Vagina (tissue), 2 donors: ENCODE data around the gene TRIP10.

ENCODE experiments used
- POLR2A ChIP-seq, 2 donors: fragments of 450-650 bp; IDR thresholded peaks; one replicate each; pipeline ENCODE4 v1.6.1; 2017; ENCODE audit warnings: antibody characterized with exemption in 2 of 2, mild to moderate bottlenecking in 2 of 2, moderate library complexity in 2 of 2
- TF ChIP-seq, protein P1 (sequence below), 3 experiments: fragments of 450-650 bp in 2 of 3; fragments of 200-600 bp in 1 of 3; sonication (generic) in 1 of 3; IDR thresholded peaks; one replicate each; pipeline ENCODE4 v1.5.1; 2017 to 2019; ENCODE audit warnings: antibody characterized with exemption in 3 of 3, mild to moderate bottlenecking in 2 of 3, moderate library complexity in 2 of 3

DNA sequence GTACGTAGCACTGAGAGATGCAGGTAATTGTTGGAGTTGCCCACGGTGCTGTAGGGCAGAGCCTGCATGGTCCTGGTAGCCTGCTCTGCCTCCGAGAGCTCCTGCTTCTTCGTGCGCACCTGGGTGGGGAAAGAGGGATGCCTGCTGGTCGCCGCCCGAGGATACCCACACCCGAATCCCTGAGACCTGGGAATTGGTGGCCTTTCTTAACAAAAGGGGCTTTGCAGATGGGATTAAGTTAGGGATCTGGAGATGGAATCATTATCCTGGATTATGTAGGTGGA is 28.5 kb upstream of the TRIP10 start:
- TF ChIP-seq, protein P1, sequence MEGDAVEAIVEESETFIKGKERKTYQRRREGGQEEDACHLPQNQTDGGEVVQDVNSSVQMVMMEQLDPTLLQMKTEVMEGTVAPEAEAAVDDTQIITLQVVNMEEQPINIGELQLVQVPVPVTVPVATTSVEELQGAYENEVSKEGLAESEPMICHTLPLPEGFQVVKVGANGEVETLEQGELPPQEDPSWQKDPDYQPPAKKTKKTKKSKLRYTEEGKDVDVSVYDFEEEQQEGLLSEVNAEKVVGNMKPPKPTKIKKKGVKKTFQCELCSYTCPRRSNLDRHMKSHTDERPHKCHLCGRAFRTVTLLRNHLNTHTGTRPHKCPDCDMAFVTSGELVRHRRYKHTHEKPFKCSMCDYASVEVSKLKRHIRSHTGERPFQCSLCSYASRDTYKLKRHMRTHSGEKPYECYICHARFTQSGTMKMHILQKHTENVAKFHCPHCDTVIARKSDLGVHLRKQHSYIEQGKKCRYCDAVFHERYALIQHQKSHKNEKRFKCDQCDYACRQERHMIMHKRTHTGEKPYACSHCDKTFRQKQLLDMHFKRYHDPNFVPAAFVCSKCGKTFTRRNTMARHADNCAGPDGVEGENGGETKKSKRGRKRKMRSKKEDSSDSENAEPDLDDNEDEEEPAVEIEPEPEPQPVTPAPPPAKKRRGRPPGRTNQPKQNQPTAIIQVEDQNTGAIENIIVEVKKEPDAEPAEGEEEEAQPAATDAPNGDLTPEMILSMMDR (IDR thresholded peaks at IDR 0.05) = no peak
- no peak for TF ChIP-seq POLR2A (IDR thresholded peaks at IDR 0.05)
